ENCODE measurements around the gene CCNI2. TPM values are rescaled to one million over a fixed set of nuclear protein-coding genes. Genes with fewer than 3 reads are reported as not detected.

The CCNI2 gene
- total and polyA plus RNA-seq, 10 of the 15 experiments (the other 5 are each of a cell fraction or from before 2014, with no cell fraction given) = 1.8 to 8.0 (median 3.2) TPM

DNA sequence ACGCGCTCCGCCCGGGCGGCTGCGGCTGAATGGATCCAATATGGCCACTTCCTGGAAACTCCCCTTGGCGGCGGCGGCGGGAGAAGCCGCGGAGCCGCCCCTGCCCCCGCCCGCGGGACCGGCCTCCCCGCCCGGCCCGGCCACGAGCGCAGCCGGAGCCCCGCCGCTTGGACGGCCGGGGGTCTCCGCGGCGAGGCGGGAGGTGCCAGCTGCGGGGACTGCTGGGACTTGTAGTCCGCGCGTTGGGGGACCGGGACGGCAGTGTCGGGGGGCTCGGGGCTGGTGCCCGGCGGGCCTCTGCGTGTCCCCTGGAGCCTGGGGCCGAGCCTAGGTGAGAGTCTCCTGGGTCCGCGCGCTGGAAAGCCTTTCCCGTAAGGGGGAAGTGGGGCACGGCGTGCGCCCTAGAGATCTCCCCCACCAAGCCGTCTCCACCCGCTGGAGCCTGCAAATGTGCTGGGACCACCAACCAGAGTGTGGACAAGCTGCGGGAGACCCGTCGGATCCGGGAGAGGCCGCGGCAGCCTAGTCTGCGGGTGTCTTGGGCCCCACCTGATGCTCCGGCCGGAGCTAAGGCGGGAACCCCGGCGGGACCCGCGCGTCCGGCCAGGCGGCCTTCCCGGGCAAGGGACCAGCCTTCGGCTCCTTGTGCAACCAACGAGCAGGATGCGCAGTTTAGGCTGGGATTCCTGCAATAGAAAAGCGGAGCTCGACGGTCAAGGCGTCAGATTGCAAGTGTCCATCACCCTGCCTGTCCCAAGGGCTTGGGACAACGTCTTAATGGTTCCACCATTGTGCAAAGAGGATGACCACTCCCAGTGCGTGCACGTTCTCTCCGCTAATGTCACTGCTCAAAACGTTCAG is 30.2 kb downstream of the CCNI2 start, which contains the start of gene SEPTIN8 (continued):
- TF ChIP-seq, protein P1, sequence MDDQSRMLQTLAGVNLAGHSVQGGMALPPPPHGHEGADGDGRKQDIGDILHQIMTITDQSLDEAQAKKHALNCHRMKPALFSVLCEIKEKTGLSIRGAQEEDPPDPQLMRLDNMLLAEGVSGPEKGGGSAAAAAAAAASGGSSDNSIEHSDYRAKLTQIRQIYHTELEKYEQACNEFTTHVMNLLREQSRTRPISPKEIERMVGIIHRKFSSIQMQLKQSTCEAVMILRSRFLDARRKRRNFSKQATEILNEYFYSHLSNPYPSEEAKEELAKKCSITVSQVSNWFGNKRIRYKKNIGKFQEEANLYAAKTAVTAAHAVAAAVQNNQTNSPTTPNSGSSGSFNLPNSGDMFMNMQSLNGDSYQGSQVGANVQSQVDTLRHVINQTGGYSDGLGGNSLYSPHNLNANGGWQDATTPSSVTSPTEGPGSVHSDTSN (IDR thresholded peaks at IDR 0.05; ENCODE audit: insufficient replicate concordance, low read depth, low read length) = no peak
- no peak for TF ChIP-seq E2F4 (IDR thresholded peaks at IDR 0.05; ENCODE audit: low read depth, low read length)
- peak; percentile 92 for TF ChIP-seq YY1 (IDR thresholded peaks at IDR 0.05; ENCODE audit: low read depth, low read length)
- no peak for TF ChIP-seq SP1 (IDR thresholded peaks at IDR 0.05; ENCODE audit: low read depth, low read length)
- TF ChIP-seq ZBTB33 (IDR thresholded peaks at IDR 0.05) = no peak
- TF ChIP-seq, protein P2, sequence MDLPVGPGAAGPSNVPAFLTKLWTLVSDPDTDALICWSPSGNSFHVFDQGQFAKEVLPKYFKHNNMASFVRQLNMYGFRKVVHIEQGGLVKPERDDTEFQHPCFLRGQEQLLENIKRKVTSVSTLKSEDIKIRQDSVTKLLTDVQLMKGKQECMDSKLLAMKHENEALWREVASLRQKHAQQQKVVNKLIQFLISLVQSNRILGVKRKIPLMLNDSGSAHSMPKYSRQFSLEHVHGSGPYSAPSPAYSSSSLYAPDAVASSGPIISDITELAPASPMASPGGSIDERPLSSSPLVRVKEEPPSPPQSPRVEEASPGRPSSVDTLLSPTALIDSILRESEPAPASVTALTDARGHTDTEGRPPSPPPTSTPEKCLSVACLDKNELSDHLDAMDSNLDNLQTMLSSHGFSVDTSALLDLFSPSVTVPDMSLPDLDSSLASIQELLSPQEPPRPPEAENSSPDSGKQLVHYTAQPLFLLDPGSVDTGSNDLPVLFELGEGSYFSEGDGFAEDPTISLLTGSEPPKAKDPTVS (IDR thresholded peaks at IDR 0.05; ENCODE audit: low read depth, low read length) = no peak
- TF ChIP-seq SIN3A (IDR thresholded peaks at IDR 0.05; ENCODE audit: low read depth, low read length) = no peak
- TF ChIP-seq, protein P3, sequence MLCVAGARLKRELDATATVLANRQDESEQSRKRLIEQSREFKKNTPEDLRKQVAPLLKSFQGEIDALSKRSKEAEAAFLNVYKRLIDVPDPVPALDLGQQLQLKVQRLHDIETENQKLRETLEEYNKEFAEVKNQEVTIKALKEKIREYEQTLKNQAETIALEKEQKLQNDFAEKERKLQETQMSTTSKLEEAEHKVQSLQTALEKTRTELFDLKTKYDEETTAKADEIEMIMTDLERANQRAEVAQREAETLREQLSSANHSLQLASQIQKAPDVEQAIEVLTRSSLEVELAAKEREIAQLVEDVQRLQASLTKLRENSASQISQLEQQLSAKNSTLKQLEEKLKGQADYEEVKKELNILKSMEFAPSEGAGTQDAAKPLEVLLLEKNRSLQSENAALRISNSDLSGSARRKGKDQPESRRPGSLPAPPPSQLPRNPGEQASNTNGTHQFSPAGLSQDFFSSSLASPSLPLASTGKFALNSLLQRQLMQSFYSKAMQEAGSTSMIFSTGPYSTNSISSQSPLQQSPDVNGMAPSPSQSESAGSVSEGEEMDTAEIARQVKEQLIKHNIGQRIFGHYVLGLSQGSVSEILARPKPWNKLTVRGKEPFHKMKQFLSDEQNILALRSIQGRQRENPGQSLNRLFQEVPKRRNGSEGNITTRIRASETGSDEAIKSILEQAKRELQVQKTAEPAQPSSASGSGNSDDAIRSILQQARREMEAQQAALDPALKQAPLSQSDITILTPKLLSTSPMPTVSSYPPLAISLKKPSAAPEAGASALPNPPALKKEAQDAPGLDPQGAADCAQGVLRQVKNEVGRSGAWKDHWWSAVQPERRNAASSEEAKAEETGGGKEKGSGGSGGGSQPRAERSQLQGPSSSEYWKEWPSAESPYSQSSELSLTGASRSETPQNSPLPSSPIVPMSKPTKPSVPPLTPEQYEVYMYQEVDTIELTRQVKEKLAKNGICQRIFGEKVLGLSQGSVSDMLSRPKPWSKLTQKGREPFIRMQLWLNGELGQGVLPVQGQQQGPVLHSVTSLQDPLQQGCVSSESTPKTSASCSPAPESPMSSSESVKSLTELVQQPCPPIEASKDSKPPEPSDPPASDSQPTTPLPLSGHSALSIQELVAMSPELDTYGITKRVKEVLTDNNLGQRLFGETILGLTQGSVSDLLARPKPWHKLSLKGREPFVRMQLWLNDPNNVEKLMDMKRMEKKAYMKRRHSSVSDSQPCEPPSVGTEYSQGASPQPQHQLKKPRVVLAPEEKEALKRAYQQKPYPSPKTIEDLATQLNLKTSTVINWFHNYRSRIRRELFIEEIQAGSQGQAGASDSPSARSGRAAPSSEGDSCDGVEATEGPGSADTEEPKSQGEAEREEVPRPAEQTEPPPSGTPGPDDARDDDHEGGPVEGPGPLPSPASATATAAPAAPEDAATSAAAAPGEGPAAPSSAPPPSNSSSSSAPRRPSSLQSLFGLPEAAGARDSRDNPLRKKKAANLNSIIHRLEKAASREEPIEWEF (IDR thresholded peaks at IDR 0.05; ENCODE audit: insufficient replicate concordance, low read depth, low read length) = no peak
- TF ChIP-seq, protein P4, sequence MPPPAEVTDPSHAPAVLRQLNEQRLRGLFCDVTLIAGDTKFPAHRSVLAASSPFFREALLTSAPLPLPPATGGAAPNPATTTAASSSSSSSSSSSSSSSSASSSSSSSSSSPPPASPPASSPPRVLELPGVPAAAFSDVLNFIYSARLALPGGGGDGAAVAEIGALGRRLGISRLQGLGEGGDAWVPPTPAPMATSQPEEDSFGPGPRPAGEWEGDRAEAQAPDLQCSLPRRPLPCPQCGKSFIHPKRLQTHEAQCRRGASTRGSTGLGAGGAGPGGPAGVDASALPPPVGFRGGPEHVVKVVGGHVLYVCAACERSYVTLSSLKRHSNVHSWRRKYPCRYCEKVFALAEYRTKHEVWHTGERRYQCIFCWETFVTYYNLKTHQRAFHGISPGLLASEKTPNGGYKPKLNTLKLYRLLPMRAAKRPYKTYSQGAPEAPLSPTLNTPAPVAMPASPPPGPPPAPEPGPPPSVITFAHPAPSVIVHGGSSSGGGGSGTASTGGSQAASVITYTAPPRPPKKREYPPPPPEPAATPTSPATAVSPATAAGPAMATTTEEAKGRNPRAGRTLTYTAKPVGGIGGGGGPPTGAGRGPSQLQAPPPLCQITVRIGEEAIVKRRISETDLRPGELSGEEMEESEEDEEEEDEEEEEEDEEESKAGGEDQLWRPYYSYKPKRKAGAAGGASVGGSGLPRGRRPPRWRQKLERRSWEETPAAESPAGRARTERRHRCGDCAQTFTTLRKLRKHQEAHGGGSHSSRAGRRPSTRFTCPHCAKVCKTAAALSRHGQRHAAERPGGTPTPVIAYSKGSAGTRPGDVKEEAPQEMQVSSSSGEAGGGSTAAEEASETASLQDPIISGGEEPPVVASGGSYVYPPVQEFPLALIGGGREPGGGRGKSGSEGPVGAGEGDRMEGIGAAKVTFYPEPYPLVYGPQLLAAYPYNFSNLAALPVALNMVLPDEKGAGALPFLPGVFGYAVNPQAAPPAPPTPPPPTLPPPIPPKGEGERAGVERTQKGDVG (CRISPR knock-in tag; IDR thresholded peaks at IDR 0.05) = no peak
- no peak for TF ChIP-seq CREB1 (IDR thresholded peaks at IDR 0.05; ENCODE audit: low read depth)
- TF ChIP-seq EGR1 (IDR thresholded peaks at IDR 0.05; ENCODE audit: borderline replicate concordance in 1 of 2, low read depth in 2 of 2, low read length in 2 of 2) = no peak
- no peak for TF ChIP-seq ETV6 (conservative IDR thresholded peaks at IDR 0.05 in 1 of 2, IDR thresholded peaks at IDR 0.05 in 1 of 2; ENCODE audit: borderline replicate concordance in 1 of 2, low read depth in 1 of 2)
